NCI-H2171 (cell line): ENCODE data around the gene CCDC87.
A peak's percentile ranks its signal among the peaks of the same experiment; 100 is the strongest.

Source experiments
- DNase-seq: peaks from one replicate; lab custom pipeline; 2025; lab: John Stamatoyannopoulos, UW

The CCDC87 gene

DNA sequence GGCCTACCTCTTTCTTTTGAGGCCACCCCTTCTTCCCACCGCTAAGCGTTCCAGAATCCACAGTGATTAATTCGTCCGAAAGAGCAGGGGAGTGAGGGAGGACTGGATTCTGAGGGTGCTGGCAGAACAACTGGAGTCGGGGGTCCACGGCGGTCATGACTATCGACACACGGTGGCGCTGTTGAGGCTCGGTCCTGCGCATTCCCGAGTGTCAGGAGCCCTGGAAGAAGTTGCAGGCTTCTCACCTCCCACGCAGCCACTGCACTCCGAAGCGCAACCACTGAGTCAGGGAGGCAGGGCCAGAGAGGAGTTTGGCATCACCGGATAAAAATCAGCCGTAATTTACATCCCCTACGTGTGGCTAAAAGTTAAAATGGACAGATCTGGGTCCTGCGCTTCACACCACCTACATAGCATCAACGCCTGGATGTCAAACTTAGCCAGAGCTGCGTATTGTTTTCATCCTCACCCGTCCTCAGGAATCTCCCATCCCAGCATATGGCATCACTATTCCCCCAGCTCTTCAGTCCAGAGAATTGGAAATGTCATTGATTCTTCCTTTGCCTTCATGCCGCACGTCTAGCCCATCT lies 13.8 kb downstream of the CCDC87 start:
- DNase-seq: no peak

DNA sequence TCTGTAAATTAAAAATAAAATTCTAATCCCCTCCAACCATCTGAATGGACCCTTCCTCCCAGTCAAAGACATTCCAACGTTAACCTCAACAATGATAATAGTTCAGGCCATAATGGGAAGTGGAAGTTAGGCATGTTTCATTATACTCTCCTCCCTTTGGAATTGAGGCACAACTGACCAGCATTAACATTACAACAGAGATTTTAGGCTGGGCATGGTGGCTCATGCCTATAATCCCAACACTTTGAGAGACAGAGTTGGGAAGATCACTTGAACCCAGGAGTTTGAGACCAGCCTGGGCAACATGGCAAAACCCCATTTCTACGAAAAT lies 22.0 kb downstream of the CCDC87 start:
- no peak for DNase-seq

DNA sequence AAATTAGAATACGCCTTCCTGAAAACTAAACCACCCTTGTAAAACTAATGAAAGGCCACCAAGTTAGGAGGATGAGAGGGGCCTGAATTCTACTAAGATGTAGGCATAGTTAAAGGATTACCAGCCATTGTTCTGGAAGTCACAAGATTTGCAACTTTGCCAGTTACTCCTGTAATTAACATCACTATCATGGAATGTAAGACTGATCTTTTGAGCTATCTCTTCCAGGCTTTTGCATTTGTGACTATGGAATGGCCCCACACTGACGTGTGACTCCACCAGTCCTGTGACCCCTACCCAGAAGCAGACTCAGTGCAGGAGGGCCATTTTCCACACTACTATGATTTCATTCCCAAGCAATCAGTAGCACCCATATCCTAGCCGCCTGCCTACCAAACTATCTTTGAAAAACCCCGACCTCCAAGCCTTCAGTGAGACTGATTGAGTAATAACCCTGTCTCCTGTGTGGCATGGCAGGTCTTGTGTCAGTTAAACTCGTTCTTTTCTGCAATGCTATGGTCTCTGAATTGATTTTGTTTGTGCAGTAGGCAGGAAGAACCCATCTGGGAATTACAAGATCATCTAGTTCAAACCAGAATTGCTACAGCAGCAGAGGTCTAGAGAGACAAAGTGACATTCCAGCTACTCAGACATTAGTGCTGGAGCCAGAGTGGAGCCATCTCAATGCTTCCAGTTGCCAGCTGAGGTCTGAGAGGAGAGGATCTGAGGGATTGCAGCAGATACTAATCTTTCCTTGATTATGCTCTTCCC lies 22.6 kb downstream of the CCDC87 start:
- DNase-seq: no peak

DNA sequence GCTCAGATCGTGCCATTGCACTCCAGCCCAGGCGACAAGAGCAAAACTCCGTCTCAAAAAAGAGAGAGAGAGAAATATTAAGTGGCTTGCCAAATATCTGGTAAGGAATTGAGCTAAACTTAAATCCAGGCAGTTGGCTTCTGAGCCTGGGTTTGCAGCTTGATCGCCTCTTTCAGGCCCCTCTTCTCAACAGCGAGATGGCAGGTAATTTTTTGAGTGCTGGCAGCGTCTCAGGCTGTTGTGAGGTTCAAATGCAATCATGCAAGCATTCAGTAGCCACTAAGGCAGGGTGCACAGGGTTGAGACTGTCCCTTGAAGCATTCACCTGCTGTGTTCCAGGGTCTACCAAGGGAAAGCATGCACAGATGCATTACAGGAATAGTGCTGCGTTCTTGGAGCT lies 23.8 kb downstream of the CCDC87 start:
- no peak for DNase-seq

DNA sequence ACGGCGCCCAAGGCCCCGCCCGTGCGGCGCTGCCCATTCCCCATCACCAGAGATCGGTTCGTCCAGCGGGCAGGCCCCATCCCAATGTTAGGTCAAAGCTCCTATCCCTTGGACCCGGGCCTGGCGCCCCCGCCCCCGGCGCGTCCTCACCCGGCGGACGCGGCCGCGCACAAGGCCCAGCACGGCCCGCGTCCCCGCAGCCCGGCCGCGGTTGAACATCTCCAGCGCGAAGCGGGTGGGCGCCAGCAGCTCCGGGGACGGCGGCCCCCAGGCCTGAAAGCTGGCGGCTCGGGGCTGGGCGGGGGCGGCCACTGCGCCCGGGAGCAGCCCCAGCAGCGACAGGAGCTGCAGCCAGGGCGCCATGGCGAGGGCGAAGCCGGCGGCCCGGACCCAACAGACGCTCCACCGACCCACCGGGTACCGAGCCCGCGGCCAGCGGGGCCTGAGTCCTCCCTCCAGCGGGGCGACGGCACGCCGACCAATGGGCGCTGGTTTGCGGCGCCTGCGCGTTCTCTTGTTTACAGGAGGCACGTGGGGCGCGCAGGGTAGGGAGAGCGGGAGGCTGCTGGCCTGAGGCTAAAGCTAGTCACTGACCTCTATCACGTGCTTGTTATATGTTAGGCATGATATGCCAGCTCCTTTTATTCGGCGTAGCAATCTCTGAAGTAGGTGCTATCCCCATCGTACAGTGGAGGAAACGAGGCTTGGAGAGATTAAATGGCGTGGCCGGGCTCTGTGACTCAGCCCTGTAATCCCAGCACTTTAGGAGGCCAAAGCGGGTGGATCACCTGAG lies 24.5 kb downstream of the CCDC87 start, which contains the start of gene CTSF:
CTSF (minus strand) TSS at position 483 of the 793 bp plus-strand sequence; CDS start at position 363, 120 bp downstream.
- peak; percentile 68 for DNase-seq

DNA sequence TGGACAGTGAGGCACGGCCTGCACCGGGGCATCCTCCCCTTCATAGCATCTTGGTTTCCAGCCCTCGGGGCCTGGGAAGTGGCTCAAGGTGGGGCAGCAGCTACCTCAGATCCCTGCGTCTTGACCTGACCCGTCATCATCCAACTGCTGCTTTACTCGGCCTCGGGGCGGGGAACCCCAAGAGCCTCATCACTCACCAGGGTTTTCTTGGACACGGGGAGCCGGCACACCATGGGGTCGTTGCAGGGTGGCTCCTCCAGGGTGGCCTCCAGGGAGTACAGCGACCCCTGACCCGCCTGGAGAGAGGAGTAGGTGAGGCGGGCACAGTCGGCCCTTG lies 25.1 kb downstream of the CCDC87 start:
- DNase-seq: no peak

DNA sequence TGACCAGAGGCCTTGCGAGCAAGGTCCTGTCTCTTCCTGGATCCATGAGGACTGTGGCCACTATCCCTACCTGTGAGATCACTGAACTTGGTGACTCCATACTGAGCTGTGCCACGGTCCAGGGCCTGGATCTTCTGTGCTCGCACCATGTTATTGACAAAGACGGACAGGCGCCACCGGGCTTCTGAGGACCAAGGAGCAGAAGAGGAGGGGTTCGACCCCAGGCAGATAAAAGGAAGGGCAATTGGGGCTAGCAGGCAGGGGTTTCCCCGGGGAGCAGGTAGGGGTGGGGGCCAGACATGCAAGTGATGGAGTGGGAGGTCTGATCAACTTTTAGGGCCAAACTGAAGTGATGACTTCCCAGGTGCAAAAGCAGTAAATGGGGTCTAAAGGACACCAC lies 26.6 kb downstream of the CCDC87 start:
- no peak for DNase-seq

DNA sequence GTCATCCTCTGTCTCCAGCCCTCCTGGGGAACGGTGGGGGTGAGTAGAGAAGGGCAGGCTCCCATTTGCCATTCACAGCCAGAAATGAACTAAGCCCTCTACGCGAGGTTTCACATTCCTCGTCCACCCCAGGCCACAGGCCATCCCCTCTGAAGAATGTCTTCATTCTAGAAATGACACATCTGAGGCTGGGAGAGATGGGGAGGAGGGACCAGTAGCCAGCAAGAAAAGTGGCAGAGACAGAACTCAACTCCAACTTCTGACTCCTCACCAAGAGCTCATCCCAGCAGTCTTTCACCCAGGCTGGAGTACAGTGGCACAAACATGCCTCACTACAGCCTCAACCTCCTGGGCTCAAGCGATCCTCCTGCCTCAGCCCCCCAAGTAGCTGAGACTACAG lies 27.9 kb downstream of the CCDC87 start:
- no peak for DNase-seq

DNA sequence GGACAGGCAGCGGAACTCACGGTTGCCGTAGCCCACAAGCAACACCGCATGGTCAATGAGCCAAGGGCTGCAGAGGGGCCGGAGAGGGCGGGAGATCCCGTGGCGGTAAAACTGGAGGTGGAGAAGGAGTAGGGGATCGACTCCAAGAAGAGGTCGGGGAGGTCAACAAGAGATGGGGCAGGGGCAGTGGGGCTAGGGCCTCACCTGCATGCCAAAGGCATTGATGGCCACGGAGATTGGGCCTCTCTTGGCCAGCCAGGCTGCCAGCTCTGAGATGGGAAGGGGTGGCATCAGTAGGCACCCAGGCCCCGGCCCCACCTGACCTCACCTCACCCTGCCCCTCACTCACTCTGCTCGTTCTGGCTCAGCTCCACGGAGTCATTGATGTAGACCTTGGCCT lies 28.3 kb downstream of the CCDC87 start:
- DNase-seq: no peak

DNA sequence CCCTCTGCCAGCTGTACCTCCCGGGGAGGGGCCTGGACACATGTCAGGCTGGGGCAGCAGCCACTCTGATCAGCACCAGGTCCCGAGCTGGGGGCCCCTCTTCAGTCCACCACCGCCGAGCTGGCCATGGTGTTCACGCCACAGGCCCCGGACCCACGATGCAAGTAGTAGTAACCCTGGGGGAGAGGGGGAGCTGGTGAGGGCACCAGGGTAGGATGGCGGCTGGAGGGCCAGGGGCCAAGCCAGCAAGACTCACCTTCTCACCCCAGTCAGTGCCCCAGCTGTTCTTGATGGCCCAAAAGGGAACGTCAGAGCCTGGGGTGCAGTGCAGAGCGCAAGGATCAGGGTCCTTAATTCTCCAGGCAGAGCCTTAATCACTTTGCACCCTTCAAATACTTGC lies 29.0 kb downstream of the CCDC87 start:
- no peak for DNase-seq

DNA sequence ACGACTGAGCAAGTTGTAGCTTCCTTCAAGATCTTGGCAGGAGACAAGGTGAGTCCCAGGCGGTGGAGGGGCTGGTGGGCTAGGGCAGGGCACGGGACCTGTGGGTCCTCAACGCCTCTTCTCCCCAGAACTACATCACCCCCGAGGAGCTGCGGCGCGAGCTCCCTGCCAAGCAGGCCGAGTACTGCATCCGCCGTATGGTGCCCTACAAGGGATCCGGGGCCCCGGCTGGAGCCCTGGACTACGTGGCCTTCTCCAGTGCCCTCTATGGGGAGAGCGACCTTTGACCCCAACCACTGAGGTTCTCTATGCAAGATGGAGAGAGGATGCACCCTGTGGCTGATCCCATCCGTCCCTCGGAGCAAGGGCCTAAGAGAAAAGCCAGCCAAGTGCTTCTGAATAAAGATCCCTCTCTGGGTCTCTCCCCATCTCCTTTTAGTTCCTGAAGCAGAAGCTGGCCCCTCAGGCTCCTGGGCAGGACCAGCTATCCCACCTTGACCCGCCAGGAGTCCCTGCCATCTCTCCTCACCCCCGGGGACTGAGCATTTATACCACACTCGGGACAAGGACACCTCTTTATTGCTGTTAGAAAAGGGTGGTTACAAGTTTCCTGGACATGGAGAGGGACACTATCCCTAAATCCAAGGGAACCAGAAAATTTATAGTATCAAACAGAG lies 29.8 kb downstream of the CCDC87 start:
- no peak for DNase-seq

DNA sequence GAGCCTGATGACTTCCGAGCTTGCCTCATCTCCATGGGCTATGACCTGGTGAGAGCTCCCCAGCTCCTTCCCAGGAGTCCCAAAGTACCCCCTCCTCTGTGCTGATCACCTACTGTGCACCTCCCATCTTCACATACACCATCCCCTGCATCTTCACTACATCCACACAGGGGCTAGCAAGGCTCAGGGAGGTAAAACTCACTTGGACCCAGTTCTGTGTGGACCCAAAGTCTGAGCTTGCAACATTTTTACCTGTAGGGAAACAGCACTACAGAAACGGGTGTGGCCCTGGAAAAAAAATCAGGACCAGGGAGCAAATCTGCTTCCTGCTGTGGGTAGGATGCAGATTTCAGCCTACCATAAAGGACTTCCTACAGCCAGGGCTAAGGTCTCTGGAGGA lies 30.6 kb downstream of the CCDC87 start:
- DNase-seq: no peak

DNA sequence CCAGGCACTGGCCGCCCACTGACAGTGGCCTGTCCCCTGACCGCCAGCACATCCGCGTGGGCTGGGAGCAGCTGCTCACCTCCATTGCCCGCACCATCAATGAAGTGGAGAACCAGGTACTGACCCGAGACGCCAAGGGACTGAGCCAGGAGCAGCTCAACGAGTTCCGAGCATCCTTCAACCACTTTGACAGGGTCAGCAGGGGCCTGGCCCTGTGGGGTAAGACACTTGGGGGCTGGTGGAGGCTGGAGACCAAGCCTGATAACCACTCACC lies 31.0 kb downstream of the CCDC87 start:
- no peak for DNase-seq

DNA sequence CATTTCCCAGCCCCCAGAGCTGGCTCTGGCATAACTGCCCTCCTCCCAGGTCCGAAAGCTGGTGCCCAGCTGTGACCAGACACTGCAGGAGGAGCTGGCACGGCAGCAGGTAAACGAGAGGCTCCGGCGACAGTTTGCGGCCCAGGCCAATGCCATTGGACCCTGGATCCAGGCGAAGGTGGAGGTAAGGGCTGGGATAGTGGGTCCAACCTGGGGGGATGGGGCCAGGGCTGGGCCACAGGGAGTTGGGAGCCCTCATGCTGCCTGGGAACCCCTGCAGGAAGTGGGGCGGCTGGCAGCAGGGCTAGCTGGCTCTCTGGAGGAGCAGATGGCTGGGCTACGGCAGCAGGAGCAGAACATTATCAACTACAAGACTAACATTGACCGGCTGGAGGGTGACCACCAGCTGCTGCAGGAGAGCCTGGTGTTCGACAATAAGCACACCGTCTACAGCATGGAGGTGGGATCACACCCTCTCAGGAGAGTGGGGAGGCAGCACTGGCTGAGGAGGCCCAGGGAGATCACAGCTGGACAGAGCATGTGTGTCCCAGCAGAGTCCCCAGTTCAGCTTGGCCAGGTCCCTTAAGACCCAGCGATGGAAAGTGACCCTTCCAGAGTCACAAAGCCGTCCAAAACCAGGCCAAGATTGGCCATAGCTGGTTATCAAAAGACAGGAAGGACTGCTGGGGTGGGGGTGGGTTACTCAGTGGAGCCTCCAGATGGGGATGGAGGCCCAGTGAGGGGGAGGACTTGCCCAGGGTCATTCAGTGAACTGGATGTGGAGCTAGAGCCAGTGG lies 31.5 kb downstream of the CCDC87 start:
- DNase-seq: no peak

DNA sequence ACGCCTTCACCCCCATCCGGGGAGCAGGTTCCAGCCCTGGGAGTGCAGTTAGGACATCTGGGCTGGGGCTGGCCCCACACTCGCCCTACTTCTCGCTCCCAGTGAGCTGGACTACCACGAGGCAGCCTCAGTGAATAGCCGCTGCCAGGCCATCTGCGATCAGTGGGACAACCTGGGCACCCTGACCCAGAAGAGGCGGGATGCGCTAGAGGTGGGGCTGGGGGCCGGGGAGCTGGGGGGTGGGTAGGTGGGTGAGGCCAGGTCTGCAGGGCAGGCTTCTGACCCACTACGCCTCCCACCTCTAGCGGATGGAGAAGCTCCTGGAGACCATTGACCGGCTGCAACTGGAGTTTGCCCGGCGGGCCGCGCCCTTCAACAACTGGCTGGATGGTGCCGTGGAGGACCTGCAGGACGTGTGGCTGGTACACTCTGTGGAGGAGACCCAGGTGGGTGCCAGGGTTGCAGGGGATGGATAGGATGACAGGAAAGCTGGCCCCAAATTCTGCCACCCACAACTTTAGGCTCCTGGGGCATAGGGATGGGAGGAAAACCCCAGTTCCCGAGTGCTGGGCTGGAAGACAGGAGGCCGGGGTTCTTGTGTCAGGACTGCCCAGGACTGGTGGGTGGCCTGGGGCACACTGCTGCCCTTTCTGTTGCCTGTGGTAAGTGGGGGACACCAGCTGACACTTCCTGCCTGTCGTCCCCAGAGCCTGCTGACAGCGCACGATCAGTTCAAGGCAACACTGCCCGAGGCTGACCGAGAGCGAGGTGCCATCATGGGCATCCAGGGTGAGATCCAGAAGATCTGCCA lies 32.8 kb downstream of the CCDC87 start:
- no peak for DNase-seq

DNA sequence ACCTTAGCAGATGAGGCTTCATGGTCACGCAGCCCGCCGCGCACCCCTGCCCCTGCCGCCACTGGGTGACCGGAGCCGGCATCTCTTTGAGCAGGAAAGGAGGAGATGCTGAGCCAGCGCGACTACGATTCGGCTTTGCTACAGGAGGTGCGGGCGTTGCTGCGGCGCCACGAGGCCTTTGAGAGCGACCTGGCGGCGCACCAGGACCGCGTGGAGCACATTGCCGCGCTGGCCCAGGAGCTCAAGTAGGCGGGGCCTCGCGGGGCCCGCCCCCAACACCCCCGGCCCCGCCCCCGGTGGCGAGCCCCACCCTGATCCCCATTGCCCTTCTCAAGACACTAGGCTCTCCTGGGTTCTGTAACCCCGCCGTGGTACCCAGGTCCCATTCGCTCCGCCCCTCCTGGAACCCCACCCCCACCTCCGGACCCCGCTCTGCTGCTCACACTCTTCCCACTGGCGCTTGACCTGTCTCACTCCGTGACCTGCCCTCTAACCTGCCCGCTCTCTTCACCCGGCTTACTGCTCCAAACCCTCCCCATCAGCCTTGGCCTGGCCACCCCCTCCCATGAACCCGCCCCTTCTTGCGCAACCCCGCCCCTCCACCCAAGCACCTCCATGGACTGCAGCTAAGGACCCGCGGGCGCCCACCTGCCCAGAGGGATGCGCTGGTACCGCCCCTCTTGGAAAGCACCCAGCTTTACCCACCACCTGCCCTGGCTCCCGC lies 33.6 kb downstream of the CCDC87 start:
- DNase-seq: no peak

DNA sequence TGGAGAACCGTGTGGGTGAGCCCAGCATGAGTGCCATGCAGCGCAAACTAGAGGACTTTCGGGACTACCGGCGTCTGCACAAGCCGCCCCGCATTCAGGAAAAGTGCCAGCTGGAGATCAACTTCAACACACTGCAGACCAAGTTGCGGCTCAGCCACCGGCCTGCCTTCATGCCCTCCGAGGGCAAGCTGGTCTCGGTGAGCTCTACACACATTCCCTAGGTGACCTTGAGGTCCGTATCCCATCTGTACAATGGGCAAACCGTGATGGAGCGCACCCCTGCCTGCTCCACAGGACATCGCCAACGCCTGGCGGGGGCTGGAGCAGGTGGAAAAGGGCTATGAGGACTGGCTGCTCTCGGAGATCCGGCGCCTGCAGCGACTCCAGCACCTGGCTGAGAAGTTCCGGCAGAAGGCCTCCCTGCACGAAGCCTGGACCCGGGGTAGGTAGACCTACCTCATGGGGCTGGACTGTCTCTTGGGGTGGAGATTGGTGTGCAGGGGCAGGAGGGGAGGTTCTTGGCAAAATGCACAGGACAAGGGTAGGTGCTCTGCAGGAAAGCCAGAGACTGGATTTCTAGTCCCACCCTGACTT lies 35.0 kb downstream of the CCDC87 start:
- DNase-seq: no peak

DNA sequence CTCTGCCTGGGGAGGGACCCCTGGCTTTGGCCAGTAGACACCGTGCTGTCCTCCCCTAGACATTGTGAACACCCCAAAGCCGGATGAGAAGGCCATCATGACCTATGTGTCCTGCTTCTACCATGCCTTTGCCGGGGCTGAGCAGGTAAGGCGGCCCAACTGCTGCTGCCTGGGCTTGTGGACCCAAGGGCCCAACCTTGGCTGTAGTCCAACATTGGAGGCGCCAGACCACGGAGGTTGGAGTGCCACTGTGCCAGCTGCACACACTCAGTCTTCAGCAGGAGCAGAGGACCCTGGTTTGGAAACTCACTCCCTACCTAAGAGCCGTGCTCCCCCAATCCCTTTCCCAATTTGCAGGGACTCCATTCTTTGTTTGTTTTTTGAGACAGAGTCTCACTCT lies 36.8 kb downstream of the CCDC87 start:
- DNase-seq: no peak

DNA sequence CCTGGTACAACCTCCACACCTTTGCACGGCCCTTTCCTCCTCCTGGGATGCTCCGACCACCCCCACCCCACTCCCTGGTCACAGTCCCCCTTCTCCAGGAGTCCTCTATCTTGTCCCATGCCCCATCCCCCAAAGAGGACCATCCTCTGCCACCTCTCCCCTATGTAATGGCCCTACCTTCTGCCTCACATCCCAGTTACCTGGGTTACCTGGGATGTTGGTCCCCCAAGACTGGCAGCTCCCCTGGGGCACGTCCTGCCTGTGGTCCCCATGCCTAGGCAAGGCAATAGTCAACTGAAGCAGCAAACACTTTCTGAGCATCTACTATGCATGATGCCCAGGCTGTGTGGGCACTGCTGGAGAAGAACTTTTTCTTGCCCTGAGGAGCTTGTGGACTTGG lies 37.4 kb downstream of the CCDC87 start:
- no peak for DNase-seq

DNA sequence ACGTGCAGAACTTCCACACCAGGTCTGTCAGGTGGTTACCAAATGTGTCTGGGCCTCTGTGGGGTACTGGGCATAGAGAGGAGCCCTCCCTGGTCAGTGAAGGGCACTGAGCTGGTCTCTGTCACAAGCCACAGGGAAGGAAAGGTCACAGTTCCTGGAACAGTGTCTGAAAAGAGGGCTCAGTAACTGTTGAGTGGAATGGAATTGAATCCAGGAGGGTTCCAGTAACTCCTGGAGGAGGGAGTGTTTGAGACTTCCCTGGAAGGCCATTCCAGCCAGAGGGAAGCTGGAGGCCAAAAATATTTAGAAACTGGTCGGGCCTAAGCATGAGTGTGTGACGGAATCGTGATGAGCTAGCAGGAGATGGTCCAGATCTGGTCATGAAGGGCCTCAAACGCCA lies 38.3 kb downstream of the CCDC87 start:
- no peak for DNase-seq
